IMR-90 (cell line): ENCODE data around the gene ARVCF. TPM values are rescaled to one million over a fixed set of nuclear protein-coding genes. Genes with fewer than 3 reads are reported as not detected.

Experiments used
- ATAC-seq: fragments of 200-7000 bp; cut with Tn5 transposase; 2 replicates; pipeline ENCODE4 v1.9.1; 2020; ENCODE audit warnings: low read depth, mild to moderate bottlenecking, moderate library complexity
- BruUV-seq: library from RNA; stranded (reverse); fragments of 400-500 nt; replicated peaks from 2 replicates; lab custom pipeline; 2021; lab: Mats Ljungman, UMichigan
- CTCF ChIA-PET: fragments of 300-600 bp; formaldehyde crosslinking; extraction: SDS; loops from one replicate; lab custom pipeline; 2021; ENCODE audit warnings: antibody characterized with exemption; lab: Yijun Ruan, JAX
- POLR2A ChIA-PET: fragments of 300-600 bp; sonication (Branson Sonifier 250); formaldehyde crosslinking; loops from one replicate; lab custom pipeline; 2022; ENCODE audit warnings: antibody characterized with exemption; ENCODE audit not compliant: unreplicated experiment; lab: Charles Lee
- DNase-seq: peaks from one replicate; pipeline ENCODE4 v3.0.0; 2013
- H2AFZ ChIP-seq: replicated peaks from 2 replicates; pipeline ENCODE3; 2013; ENCODE audit warnings: low read length, mild to moderate bottlenecking; ENCODE audit not compliant: poor library complexity
- H2AK5ac ChIP-seq: 2 replicates; pipeline ENCODE4 v1.6.1; 2013; ENCODE audit warnings: low read depth, low read length, inconsistent platforms
- H2AK9ac ChIP-seq: replicated peaks from 2 replicates; pipeline ENCODE3; 2013; ENCODE audit warnings: mild to moderate bottlenecking, low read depth, low read length, moderate library complexity; ENCODE audit not compliant: poor library complexity
- H2BK120ac ChIP-seq: 2 replicates; pipeline ENCODE4 v1.6.1; 2013; ENCODE audit warnings: low read depth, low read length, inconsistent platforms
- H2BK15ac ChIP-seq: 3 replicates; pipeline ENCODE4 v1.6.1; 2013; ENCODE audit warnings: low read depth, low read length, inconsistent platforms
- H2BK20ac ChIP-seq: 2 replicates; pipeline ENCODE4 v1.6.1; 2013; ENCODE audit warnings: low read depth, mild to moderate bottlenecking, inconsistent platforms, low read length, moderate library complexity
- H2BK5ac ChIP-seq: 2 replicates; pipeline ENCODE4 v1.6.1; 2013; ENCODE audit warnings: mild to moderate bottlenecking, low read depth, low read length, inconsistent platforms; ENCODE audit not compliant: poor library complexity, severe bottlenecking
- H3K14ac ChIP-seq: replicated peaks from 2 replicates; pipeline ENCODE4 v1.6.1; 2013; ENCODE audit warnings: low read depth, low read length, inconsistent platforms
- H3K18ac ChIP-seq: 2 replicates; pipeline ENCODE4 v1.6.1; 2013; ENCODE audit warnings: low read depth, low read length, control low read depth
- H3K23ac ChIP-seq: 2 replicates; pipeline ENCODE4 v1.6.1; 2013; ENCODE audit warnings: low read depth, low read length, inconsistent platforms
- H3K27ac ChIP-seq: 2 replicates; pipeline ENCODE4 v1.5.1; 2013; ENCODE audit warnings: mild to moderate bottlenecking, control low read depth, low read length; ENCODE audit not compliant: insufficient read depth
- H3K27me3 ChIP-seq: 2 replicates; pipeline ENCODE4 v1.6.1; 2013; ENCODE audit warnings: low read length; ENCODE audit not compliant: control insufficient read depth, insufficient read depth
- H3K36me3 ChIP-seq: 2 replicates; pipeline ENCODE4 v1.6.1; 2013; ENCODE audit warnings: low read length, mixed read lengths; ENCODE audit not compliant: control insufficient read depth, insufficient read depth
- H3K4ac ChIP-seq: 2 replicates; pipeline ENCODE4 v1.6.1; 2013; ENCODE audit warnings: low read depth, low read length, inconsistent platforms
- H3K4me1 ChIP-seq: 2 replicates; pipeline ENCODE4 v1.6.1; 2013; ENCODE audit warnings: low read length, mixed read lengths; ENCODE audit not compliant: control insufficient read depth, insufficient read depth
- H3K4me2 ChIP-seq: 2 replicates; pipeline ENCODE4 v1.6.1; 2013; ENCODE audit warnings: low read depth, mild to moderate bottlenecking, control low read depth, low read length, moderate library complexity
- H3K4me3 ChIP-seq: 2 replicates; pipeline ENCODE4 v1.5.1; 2013; ENCODE audit warnings: low read depth, mild to moderate bottlenecking, control low read depth, low read length, moderate library complexity; ENCODE audit not compliant: insufficient read depth
- H3K56ac ChIP-seq: 2 replicates; pipeline ENCODE4 v1.6.1; 2013; ENCODE audit warnings: low read length, inconsistent platforms; ENCODE audit not compliant: insufficient read depth; ENCODE audit errors: extremely low read depth
- H3K79me1 ChIP-seq, 2 experiments: 2 replicates each; pipeline ENCODE4 v1.6.1; 2013; ENCODE audit warnings: low read length in 2 of 2, inconsistent platforms in 1 of 2, low read depth in 1 of 2
- H3K9ac ChIP-seq: 2 replicates; pipeline ENCODE4 v1.6.1; 2013; ENCODE audit warnings: low read depth, low read length, control low read depth
- H3K9me1 ChIP-seq: 2 replicates; pipeline ENCODE4 v1.6.1; 2013; ENCODE audit warnings: low read length, inconsistent platforms; ENCODE audit not compliant: insufficient read depth
- H3K9me3 ChIP-seq: 2 replicates; pipeline ENCODE4 v1.6.1; 2013; ENCODE audit warnings: low read length; ENCODE audit not compliant: control insufficient read depth, insufficient read depth
- H4K20me1 ChIP-seq: 2 replicates; pipeline ENCODE4 v1.6.1; 2013; ENCODE audit warnings: low read length, inconsistent platforms; ENCODE audit not compliant: insufficient read depth
- H4K5ac ChIP-seq: 2 replicates; pipeline ENCODE4 v1.6.1; 2013; ENCODE audit warnings: mild to moderate bottlenecking, low read depth, low read length, control low read depth
- H4K8ac ChIP-seq, 2 experiments: 2 replicates each; pipeline ENCODE4 v1.6.1; 2013; ENCODE audit warnings: low read depth in 2 of 2, low read length in 2 of 2, control low read depth in 1 of 2, inconsistent platforms in 1 of 2
- H4K91ac ChIP-seq: 2 replicates; pipeline ENCODE4 v1.6.1; 2013; ENCODE audit warnings: low read depth, low read length, inconsistent platforms; ENCODE audit not compliant: insufficient read depth
- MAZ ChIP-seq: IDR thresholded peaks from 2 replicates; pipeline ENCODE4 v1.6.1; 2012; ENCODE audit warnings: low read depth, mild to moderate bottlenecking, low read length, improper control_type of control experiment, moderate library complexity, borderline replicate concordance
- SMC3 ChIP-seq: fragments of 150-350 bp; IDR thresholded peaks from 2 replicates; pipeline ENCODE4 v1.6.1; 2016; ENCODE audit warnings: low read depth, mild to moderate bottlenecking, antibody characterized with exemption, low read length, moderate library complexity
- WGBS, 2 experiments: methylation state at CpG; one replicate each; pipeline versions ENCODE4 v1.1.5 to v1.1.7; 2013; ENCODE audit warnings: missing lambda C conversion rate in 2 of 2; ENCODE audit not compliant: insufficient read length in 1 of 2; ENCODE audit errors: extremely low coverage in 2 of 2; 5-methylcytosine and 5-hydroxymethylcytosine counted together
- dilution Hi-C: fragments of 300-500 bp; cut with HindIII; formaldehyde crosslinking; loops from one replicate; pipeline ENCODE4 v1.14.3; 2018; ENCODE audit warnings: low sequenced_read_pairs; ENCODE audit not compliant: unreplicated experiment
- in situ Hi-C: fragments of 300-500 bp; cut with MboI; formaldehyde crosslinking; loops from 3 replicates; pipeline ENCODE4 v1.14.3; 2019; ENCODE audit warnings: low sequenced_read_pairs, inconsistent platforms, mixed read lengths
- intact Hi-C: fragments of 100-400 bp; cut with micrococcal nuclease; formaldehyde crosslinking; loops from 2 replicates; pipeline ENCODE4 v1.10.0; 2022
- polyA plus RNA-seq, 3 experiments: library from polyadenylated mRNA; depleted of rRNA; stranded (reverse); fragments of >200 nt; gene quantifications; 2 replicates each; pipeline ENCODE4 v1.2.3, GENCODE V29; 2012; ENCODE audit warnings: low replicate concordance in 1 of 3
- total RNA-seq: library from RNA; depleted of rRNA; stranded (reverse); fragments of >200 nt; gene quantifications from 2 replicates; pipeline ENCODE4 v1.2.3, GENCODE V29; 2012

ARVCF gene
- total and polyA plus RNA-seq, 2 of the 4 experiments (the other 2 are of a cell fraction): 8.6 to 14.1 TPM

DNA sequence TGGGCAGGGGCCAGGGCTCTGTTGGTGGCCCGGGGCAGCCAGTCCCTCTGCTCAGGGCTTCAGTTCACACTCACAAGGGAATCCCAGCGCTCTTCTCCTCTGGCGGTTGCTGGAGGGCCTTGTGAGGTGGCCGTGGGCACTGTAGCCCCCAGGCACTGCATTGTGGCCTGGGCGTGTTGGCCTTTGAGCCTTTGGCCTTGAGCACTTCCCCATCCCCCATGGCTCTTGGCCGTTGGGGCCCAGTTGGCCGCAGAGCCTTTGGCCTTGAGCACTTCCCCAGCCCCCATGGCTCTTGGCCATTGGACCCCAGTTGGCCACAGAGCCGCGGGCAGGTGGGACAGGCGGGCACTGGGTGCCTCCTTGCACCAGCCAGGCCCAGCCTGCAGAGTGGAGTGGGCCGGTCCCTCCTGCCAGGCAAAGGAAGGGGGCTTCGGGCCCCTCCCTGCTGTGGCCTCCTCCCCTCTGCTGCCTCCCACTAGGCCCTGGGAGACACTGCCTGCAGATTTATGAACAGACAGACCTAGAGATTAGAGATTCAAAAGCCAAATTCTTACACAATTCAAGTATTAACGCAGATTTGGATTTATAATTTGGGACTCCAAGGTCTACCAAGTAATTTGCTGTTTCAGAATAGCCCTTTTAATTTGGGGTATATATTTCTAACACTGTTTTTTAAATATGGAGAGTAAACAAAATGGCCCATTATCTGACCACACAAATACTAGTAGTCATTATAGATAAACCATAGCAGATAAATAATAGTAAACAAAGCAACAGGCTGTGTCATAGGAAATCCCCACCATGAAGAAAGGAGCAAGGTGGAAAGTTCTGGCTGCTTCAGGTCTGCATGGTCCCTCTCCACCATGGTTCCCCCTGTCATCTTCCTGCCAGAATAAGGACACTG lies 56.8 kb downstream of the ARVCF start:
- Histone ChIP-seq H3K79me1 (peaks cover 30 to 75% of the 10 kb centered on the region in 2 experiments), H2AK5ac (peak overlapping the region; percentile 62; the same call in 1 of the 2 replicates), H2AFZ (peak overlapping the region; percentile 34), H2BK5ac (no peak overlapping the region), H3K4me3 (no peak overlapping the region), H3K4me1 (peaks cover 25% of the 10 kb centered on the region), H3K36me3 (peaks cover 30% of the 10 kb centered on the region), H3K23ac (peak overlapping the region; percentile 29; the same call in 1 of the 2 replicates), H3K9me3 (no peaks in the 10 kb centered on the region), H3K27ac (no peak overlapping the region), H2BK20ac (no peak overlapping the region), H4K8ac (peak overlapping the region in 1 of 2 experiments; percentile 51; a peak in 1 of 4 replicates), H4K91ac (no peak overlapping the region), H4K5ac (no peak overlapping the region), H3K4me2 (0 out of 2 replicates have a peak overlapping the region, but pooled peaks have one; percentile 19), H3K18ac (no peak overlapping the region), H3K14ac (no peak overlapping the region), H3K4ac (no peak overlapping the region), H2AK9ac (peak overlapping the region; percentile 65), H2BK120ac (no peak overlapping the region), H3K56ac (no peak overlapping the region), H4K20me1 (peaks cover 51% of the 10 kb centered on the region), H2BK15ac (no peak overlapping the region), H3K9ac (no peak overlapping the region), H3K9me1 (peaks cover 23% of the 10 kb centered on the region), H3K27me3 (no peaks in the 10 kb centered on the region)
- CTCF ChIA-PET: no interaction called here
- dilution Hi-C loops (no loop called here), in situ Hi-C loops (no loop called here), intact Hi-C loops (no loop called here)
- WGBS, 2 experiments: 40% methylated on average over 7 of the region's 13 CpGs; no CpG with 5 or more reads in 1 of the 2 experiments
- BruUV-seq: no TSS peak
- ATAC-seq (no peak; the same call in 1 of the 2 replicates), DNase-seq (no peak)
- POLR2A ChIA-PET: no interaction called here
- TF ChIP-seq MAZ (no peak; the same call in 1 of the 2 replicates), SMC3 (no peak)
